ENCODE measurements around the gene AGL. TPM values are rescaled to one million over a fixed set of nuclear protein-coding genes. Genes with fewer than 3 reads are reported as not detected.
A peak's percentile ranks its signal among the peaks of the same experiment; 100 is the strongest.

AGL gene
- total RNA-seq (2021) (11.9 and 12.7 TPM in 2 replicates), Bru-seq, nascent RNA (percentile 66 among the genes with signal in this experiment), BruChase-seq, experiment 1, labeled RNA remaining after a 2-hour chase (percentile 71 among the genes with signal in this experiment), BruChase-seq, experiment 2, labeled RNA remaining after a 6-hour chase (percentile 69 among the genes with signal in this experiment)
- long read RNA-seq, partial matches to known transcripts = 8 of 10 reads
- long read RNA-seq, other reads (novel, unspliced or antisense) = 2 of 10 reads

- CTCF ChIA-PET = no interaction called here
- H3K36me3 ChIP-seq (ENCODE audit: insufficient read depth, low read length, poor library complexity, severe bottlenecking) = no peaks in the 10 kb centered on the region
- BruUV-seq (replicated peaks) = no TSS peak
- H3K27ac ChIP-seq (ENCODE audit: low read depth, low read length, poor library complexity, severe bottlenecking) = peak within 1 kb of the TSS; percentile 82
- H3K27me3 ChIP-seq (replicated peaks; ENCODE audit: insufficient read depth, low read depth, low read length, poor library complexity) = no peaks in the 10 kb centered on the region
- intact Hi-C loops (cut with micrococcal nuclease; ENCODE audit: unreplicated experiment) = loop anchor here (5.0 kb wide), 1 partner anchor 502 kb away; the partner anchor contains the start of gene CDC14A
- H3K4me3 ChIP-seq (ENCODE audit: low read depth, low read length, poor library complexity, severe bottlenecking) = peak within 1 kb of the TSS; percentile 55
- H3K4me1 ChIP-seq (ENCODE audit: insufficient read depth, low read length, poor library complexity, severe bottlenecking) = peaks cover 15% of the 10 kb centered on the region
- H3K9me3 ChIP-seq (ENCODE audit: low read depth, low read length, poor library complexity, severe bottlenecking) = no peaks in the 10 kb centered on the region
- TF ChIP-seq CTCF (conservative IDR thresholded peaks at IDR 0.05; ENCODE audit: low read depth, low read length) (no peak), EZH2 (IDR thresholded peaks at IDR 0.05; ENCODE audit: borderline replicate concordance, low read depth, low read length, poor library complexity, severe bottlenecking) (no peak)
- POLR2A ChIA-PET (ENCODE audit: low non-redundant PET) = interaction anchor here (0.7 kb wide), 1 partner anchor 211 kb away, joined by 7 read pairs; no protein-coding TSS in a partner anchor
- DNase-seq (ENCODE audit: low spot score) = peak; percentile 85
Measured at GRCh38 chr1:99849744-99850458, at the start of gene AGL. AGL (plus strand) TSS chr1:99850361; CDS start chr1:99851043, 682 bp downstream.

- H3K27ac ChIP-seq (ENCODE audit: low read depth, low read length, poor library complexity, severe bottlenecking) = no peak overlapping the region
- H3K9me3 ChIP-seq (ENCODE audit: low read depth, low read length, poor library complexity, severe bottlenecking) = no peaks in the 10 kb centered on the region
- H3K27me3 ChIP-seq (replicated peaks; ENCODE audit: insufficient read depth, low read depth, low read length, poor library complexity) = peaks cover 8% of the 10 kb centered on the region
- no peaks in the 10 kb centered on the region for H3K36me3 ChIP-seq (ENCODE audit: insufficient read depth, low read length, poor library complexity, severe bottlenecking)
- intact Hi-C loops (cut with micrococcal nuclease; ENCODE audit: unreplicated experiment) = no loop called here
- H3K4me1 ChIP-seq (ENCODE audit: insufficient read depth, low read length, poor library complexity, severe bottlenecking) = no peaks in the 10 kb centered on the region
- no TSS peak for BruUV-seq (replicated peaks)
- TF ChIP-seq CTCF (conservative IDR thresholded peaks at IDR 0.05; ENCODE audit: low read depth, low read length) = no peak
- ChIA-PET CTCF (no interaction called here), POLR2A (ENCODE audit: low non-redundant PET) (no interaction called here)
- no peak overlapping the region for H3K4me3 ChIP-seq (ENCODE audit: low read depth, low read length, poor library complexity, severe bottlenecking)
- no peak for DNase-seq (ENCODE audit: low spot score)
Measured at GRCh38 chr1:99801584-99801983, 48.6 kb upstream of the AGL start.

- Histone ChIP-seq H3K27me3 (replicated peaks; ENCODE audit: insufficient read depth, low read depth, low read length, poor library complexity) (peaks cover 8% of the 10 kb centered on the region), H3K36me3 (ENCODE audit: insufficient read depth, low read length, poor library complexity, severe bottlenecking) (no peaks in the 10 kb centered on the region), H3K9me3 (ENCODE audit: low read depth, low read length, poor library complexity, severe bottlenecking) (no peaks in the 10 kb centered on the region), H3K27ac (ENCODE audit: low read depth, low read length, poor library complexity, severe bottlenecking) (no peak overlapping the region), H3K4me3 (ENCODE audit: low read depth, low read length, poor library complexity, severe bottlenecking) (no peak overlapping the region), H3K4me1 (ENCODE audit: insufficient read depth, low read length, poor library complexity, severe bottlenecking) (peaks cover 6% of the 10 kb centered on the region)
- TF ChIP-seq CTCF (conservative IDR thresholded peaks at IDR 0.05; ENCODE audit: low read depth, low read length) (no peak), EZH2 (IDR thresholded peaks at IDR 0.05; ENCODE audit: borderline replicate concordance, low read depth, low read length, poor library complexity, severe bottlenecking) (no peak)
- no TSS peak for BruUV-seq (replicated peaks)
- intact Hi-C loops (cut with micrococcal nuclease; ENCODE audit: unreplicated experiment) = loop anchor here (1.0 to 5.0 kb wide), 2 partner anchors 227 to 635 kb away; no protein-coding TSS in a partner anchor
- no peak for DNase-seq (ENCODE audit: low spot score)
- CTCF ChIA-PET = no interaction called here
- POLR2A ChIA-PET (ENCODE audit: low non-redundant PET) = no interaction called here
Measured at GRCh38 chr1:99806882-99807281, 43.3 kb upstream of the AGL start.
